Psoas muscle (tissue), 8 donors: ENCODE data around the gene L1CAM. TPM values are rescaled to one million over a fixed set of nuclear protein-coding genes. Genes with fewer than 3 reads are reported as not detected.

ENCODE experiments used
- ATAC-seq, 4 donors: fragments of 200-7000 bp; cut with Tn5 transposase; one replicate each; pipeline ENCODE4 v1.9.1; 2020; ENCODE audit warnings: moderate library complexity in 3 of 4, mild to moderate bottlenecking in 2 of 4
- DNase-seq, 2 donors: peaks; one replicate each; pipeline ENCODE4 v3.0.0-alpha.2; 2020
- H3K27ac ChIP-seq: fragments of 200-600 bp; one replicate; pipeline ENCODE4 v1.8.0; 2022
- H3K27me3 ChIP-seq, 3 donors: fragments of 200-600 bp in 1 of 3; one replicate each; pipeline versions ENCODE4 v1.6.1 to v1.8.0; 2013 to 2022; ENCODE audit warnings: low read length in 2 of 3, mild to moderate bottlenecking in 2 of 3, moderate library complexity in 1 of 3; ENCODE audit not compliant: insufficient read depth in 3 of 3
- H3K36me3 ChIP-seq, 2 donors: fragments of 200-600 bp in 1 of 2; one replicate each; pipeline versions ENCODE4 v1.6.1 to v1.8.0; 2013 to 2022; ENCODE audit warnings: low read depth in 1 of 2, mild to moderate bottlenecking in 1 of 2, moderate library complexity in 1 of 2; ENCODE audit not compliant: insufficient read depth in 1 of 2
- H3K4me1 ChIP-seq: fragments of 200-600 bp; one replicate; pipeline ENCODE4 v1.8.0; 2022
- H3K4me3 ChIP-seq: fragments of 200-600 bp; one replicate; pipeline ENCODE4 v1.8.0; 2022; ENCODE audit warnings: mild to moderate bottlenecking
- H3K9me3 ChIP-seq: fragments of 200-600 bp; one replicate; pipeline ENCODE4 v1.8.0; 2022
- WGBS, 3 donors: extraction: QIAGEN DNeasy Blood & Tissue Kit; methylation state at CpG; one replicate each; pipeline versions ENCODE4 v1.1.6 to v1.1.7; 2013; 5-methylcytosine and 5-hydroxymethylcytosine counted together
- intact Hi-C, 2 donors: fragments of 100-400 bp; cut with DNase I; formaldehyde crosslinking; loops; one replicate each; pipeline versions ENCODE4 v1.11.0 to v1.14.2; 2022
- polyA plus RNA-seq, 3 donors: library from polyadenylated mRNA; stranded (reverse); fragments of 200-250 nt; gene quantifications; one replicate each; pipeline ENCODE4 v1.2.3, GENCODE V29; 2013
- total RNA-seq, 4 donors: library from RNA; stranded (reverse); fragmentation: NEBNext Ultra II Directional in 2 of 4; extraction: Animal tissue kit (Norgen Biotek cat#: 25700) in 2 of 4; gene quantifications; one replicate each; pipeline versions ENCODE4 v1.2.1 to v1.2.4, GENCODE V29; 2021 to 2023
- TF ChIP-seq, protein P1 (sequence below): fragments of 200-600 bp; IDR thresholded peaks from one replicate; pipeline ENCODE4 v1.8.0; 2022; ENCODE audit warnings: antibody characterized with exemption
- donor health status: healthy with polysubstance abuse.
- donor health status: DM: no; HTN: no; CAD: no; lungs with moderate emphysema.
- donor health status: Bipolar disorder and iron deficiency.
- donor health status: healthy.
- donor health status: DM: yes; HTN: yes; CAD: no.
- donor health status: DM: no; HTN: no; CAD: no.
- donor health status: DM: no; HTN: no; CAD: no.
- donor health status: DM: yes; HTN: yes; CAD: no.

The L1CAM gene
- total and polyA plus RNA-seq, 7 donors: 0.22 to 1.5 (median 0.46) TPM

DNA sequence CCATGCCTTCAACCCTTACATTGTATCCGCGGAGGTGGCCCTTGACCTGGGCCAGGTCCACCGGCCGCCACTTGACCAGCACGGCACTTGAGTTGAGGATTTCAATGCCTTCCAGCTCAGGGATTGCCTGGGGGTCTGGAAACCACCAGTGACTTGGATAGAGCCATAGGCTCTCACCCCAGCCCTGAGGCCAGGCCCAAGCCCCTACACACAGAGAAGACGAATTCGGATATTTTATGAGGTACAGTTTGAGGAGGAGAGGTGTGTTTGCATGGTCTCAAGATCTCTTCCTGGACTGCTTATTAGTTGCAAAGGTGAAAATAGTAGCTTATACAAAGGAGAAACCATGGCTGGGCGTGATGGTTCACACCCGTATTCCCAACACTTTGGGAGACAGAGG is 20.3 kb downstream of the L1CAM start:
- ATAC-seq (no peak), DNase-seq (no peak)
- Histone ChIP-seq H3K4me1 (no peaks in the 10 kb centered on the region), H3K36me3 (no peaks in the 10 kb centered on the region), H3K27ac (no peak overlapping the region), H3K27me3 (peaks cover 0 to 29% (median 2%) of the 10 kb centered on the region in 3 donors), H3K9me3 (no peaks in the 10 kb centered on the region), H3K4me3 (no peak overlapping the region)
- WGBS, 3 donors: 94 to 98% (median 96%) methylated on average over 9 of the region's 9 CpGs
- intact Hi-C loops: no loop called here
- TF ChIP-seq, protein P1, sequence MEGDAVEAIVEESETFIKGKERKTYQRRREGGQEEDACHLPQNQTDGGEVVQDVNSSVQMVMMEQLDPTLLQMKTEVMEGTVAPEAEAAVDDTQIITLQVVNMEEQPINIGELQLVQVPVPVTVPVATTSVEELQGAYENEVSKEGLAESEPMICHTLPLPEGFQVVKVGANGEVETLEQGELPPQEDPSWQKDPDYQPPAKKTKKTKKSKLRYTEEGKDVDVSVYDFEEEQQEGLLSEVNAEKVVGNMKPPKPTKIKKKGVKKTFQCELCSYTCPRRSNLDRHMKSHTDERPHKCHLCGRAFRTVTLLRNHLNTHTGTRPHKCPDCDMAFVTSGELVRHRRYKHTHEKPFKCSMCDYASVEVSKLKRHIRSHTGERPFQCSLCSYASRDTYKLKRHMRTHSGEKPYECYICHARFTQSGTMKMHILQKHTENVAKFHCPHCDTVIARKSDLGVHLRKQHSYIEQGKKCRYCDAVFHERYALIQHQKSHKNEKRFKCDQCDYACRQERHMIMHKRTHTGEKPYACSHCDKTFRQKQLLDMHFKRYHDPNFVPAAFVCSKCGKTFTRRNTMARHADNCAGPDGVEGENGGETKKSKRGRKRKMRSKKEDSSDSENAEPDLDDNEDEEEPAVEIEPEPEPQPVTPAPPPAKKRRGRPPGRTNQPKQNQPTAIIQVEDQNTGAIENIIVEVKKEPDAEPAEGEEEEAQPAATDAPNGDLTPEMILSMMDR: no peak

DNA sequence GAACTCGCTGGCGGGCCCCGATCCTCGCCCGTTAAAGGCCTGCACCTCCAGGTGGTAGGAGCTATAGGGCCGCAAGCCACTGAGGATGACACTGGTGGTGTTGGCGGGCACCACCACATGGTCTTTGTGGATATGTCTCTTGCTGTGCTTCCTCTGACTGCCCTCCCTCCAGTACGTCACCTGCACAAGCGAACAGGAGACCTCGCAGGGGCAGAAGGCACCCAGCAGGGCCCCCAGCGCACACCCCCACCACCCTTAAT is 20.7 kb downstream of the L1CAM start:
- ATAC-seq: no peak
- no peak overlapping the region for H3K27ac ChIP-seq
- no peaks in the 10 kb centered on the region for H3K4me1 ChIP-seq
- DNase-seq: no peak
- peaks cover 0 to 24% (median 2%) of the 10 kb centered on the region in 3 donors for H3K27me3 ChIP-seq
- H3K36me3 ChIP-seq: no peaks in the 10 kb centered on the region
- 93 to 100% (median 95%) methylated on average over 3 to 11 of the region's 11 CpGs for WGBS, 3 donors
- H3K9me3 ChIP-seq: no peaks in the 10 kb centered on the region
- no peak overlapping the region for H3K4me3 ChIP-seq
- intact Hi-C loops: no loop called here
- TF ChIP-seq, protein P1: no peak

DNA sequence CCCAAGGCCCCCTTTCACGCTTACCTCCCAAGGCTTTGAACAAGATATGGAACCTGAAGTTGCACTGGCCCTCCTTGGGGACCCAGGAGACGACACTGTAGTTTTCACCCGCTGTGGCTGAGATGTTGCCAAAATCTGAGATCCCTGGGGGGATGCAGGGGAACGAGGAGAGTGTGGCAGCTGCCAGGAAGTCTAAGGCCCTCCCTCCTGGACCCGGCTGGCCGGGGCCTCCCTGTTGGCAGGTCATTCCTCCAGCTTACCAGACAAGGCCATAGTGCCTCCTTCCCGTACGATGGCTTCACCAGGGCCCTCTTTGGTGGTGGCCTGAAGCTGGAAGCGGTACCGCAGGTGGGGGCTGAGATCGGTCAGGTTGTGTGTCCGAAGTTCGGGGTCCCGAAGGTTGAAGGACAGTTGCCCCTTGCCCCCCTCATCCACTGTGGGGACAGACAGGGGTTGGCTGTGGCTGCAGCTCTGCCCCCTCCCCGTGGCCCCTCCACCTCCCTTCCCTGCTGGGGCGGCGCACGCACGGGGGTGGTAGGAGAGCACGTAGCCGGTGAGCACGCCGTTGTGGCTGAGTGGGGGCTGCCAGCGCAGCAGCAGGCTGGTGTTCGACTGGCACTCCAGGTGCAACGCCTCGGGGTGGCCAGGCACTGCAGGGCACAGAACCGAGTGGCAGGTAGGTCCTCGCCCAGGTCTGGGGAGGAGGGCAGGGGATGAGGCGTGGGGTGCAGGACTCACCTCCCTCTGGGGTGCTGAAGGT is 21.2 kb downstream of the L1CAM start:
- no peaks in the 10 kb centered on the region for H3K4me1 ChIP-seq
- H3K27ac ChIP-seq: no peak overlapping the region
- H3K36me3 ChIP-seq: no peaks in the 10 kb centered on the region
- peaks cover 0 to 19% (median 2%) of the 10 kb centered on the region in 3 donors for H3K27me3 ChIP-seq
- intact Hi-C loops: no loop called here
- WGBS, 3 donors: 75 to 83% (median 78%) methylated on average over 22 to 30 of the region's 30 CpGs
- no peak overlapping the region for H3K4me3 ChIP-seq
- TF ChIP-seq, protein P1: no peak
- ATAC-seq (no peak), DNase-seq (no peak)
- no peaks in the 10 kb centered on the region for H3K9me3 ChIP-seq

DNA sequence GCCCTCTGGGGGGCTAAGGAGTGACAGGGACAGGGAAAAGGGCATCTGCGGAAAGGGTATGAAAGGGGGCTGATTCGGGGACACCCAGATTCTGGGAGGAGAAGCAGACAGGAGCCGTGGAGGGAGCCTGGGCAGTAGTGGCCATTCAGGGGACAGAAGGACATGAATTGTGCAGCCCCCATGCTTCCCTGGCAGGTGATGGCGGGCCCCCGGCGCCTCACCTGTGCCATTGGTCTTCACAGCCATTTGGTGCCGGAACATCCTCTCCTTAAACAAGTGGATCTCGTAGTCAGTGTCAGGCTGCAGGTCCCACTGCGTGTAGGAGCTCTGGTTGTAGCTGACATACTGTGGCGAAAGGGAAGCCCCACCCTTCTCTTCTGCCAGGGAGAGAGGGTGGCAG is 21.9 kb downstream of the L1CAM start:
- DNase-seq (no peak), ATAC-seq (no peak)
- Histone ChIP-seq H3K4me3 (no peak overlapping the region), H3K9me3 (no peaks in the 10 kb centered on the region), H3K27ac (no peak overlapping the region), H3K36me3 (no peaks in the 10 kb centered on the region), H3K27me3 (peaks cover 0 to 19% (median 2%) of the 10 kb centered on the region in 3 donors), H3K4me1 (no peaks in the 10 kb centered on the region)
- TF ChIP-seq, protein P1: no peak
- 86 to 90% (median 88%) methylated on average over 9 to 10 of the region's 10 CpGs for WGBS, 3 donors
- intact Hi-C loops: no loop called here
